ENCODE measurements around the gene SPA17. TPM values are rescaled to one million over a fixed set of nuclear protein-coding genes. Genes with fewer than 3 reads are reported as not detected.

The SPA17 gene
- total RNA-seq, 1 experiment from 2014 or later = 7.3 TPM

DNA sequence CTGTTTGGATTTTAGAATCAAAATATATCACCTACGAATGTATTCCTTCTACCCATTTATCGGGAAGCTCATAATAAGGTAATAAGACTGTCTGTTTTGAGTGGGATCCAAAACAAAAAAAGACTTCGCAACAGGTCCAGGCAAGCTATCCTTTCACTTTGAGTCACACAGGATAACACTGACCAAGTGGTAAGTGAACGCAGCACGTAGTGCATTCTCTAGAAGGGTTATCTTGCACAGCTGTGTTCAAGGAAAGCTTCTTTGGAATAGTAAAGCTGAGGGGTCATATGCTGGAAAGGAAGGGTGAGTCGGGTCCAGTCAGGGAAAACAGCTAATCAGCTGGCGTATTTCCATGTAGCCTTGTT lies 43.7 kb downstream of the SPA17 start:
- in situ Hi-C loops (cut with HindIII; ENCODE audit: low pct_unique_long_range_greater_than_20kb, low sequenced_read_pairs) = no loop called here
- no peak for DNase-seq (ENCODE audit: low read depth)

DNA sequence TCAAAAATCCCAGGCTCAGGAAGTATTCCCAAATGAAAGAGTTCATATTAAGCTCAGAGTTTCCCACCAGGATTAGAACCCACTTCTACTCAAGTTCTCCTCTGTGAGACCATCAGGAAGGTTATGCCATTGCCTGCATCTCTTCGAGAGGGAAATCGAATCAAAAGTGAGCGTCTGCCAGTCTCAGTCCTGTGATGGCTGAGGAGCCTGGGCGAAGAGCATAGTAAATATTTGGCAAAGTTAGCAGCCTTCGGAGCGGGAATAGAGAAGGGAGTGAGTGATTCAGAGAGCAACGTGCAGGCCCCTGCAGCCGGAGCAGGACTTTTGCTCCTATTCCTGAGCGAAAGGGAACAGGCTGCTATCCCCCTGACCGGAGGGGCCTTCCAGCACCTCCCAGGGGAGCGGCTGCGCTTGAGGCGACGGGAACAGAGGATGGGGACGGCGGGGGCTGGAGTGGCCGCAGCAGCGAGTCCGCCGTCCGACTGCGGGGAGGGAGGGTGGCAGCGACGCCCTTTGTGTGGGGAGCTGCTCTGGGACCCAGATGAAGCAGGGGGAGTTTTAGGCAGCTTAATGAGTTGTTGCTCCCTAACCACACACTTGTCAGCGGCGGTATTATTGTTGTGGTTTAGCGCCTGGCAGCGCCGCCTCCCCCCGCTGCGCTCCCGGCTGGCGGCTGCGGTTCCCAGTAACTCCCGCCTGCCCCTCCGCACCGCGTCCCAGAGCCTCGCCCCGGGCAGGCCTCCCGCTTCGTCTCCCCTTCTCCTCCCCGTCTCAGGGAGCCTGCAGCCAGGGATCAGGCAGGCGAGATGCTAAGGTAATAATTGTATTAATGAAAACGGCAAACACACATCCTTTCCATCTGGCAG lies 44.3 kb downstream of the SPA17 start:
- DNase-seq (ENCODE audit: low read depth) = no peak
- in situ Hi-C loops (cut with HindIII; ENCODE audit: low pct_unique_long_range_greater_than_20kb, low sequenced_read_pairs) = no loop called here

DNA sequence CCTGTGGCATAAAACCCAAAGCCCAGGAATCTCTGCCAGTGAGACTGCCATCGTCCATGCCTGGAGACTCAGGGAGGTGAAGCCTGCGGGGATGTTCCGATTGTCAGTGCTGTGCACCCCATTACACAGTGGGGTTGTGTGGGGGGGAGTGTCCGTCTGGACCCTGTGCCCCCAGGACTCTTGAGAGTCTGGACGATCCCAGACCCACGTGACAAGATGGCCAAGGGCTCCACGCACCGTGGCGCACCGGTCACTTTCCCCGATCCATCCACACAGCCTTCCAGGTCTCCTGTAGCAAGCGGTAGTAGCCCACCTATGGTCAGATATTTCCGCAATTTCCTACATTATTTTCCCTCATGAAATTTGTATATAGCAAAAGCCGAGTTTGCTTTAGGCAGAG lies 45.1 kb downstream of the SPA17 start:
- DNase-seq (ENCODE audit: low read depth) = no peak
- in situ Hi-C loops (cut with HindIII; ENCODE audit: low pct_unique_long_range_greater_than_20kb, low sequenced_read_pairs) = no loop called here

GRCh38 chr11:124719534-124719933 lies 45.8 kb downstream of the SPA17 start:
- in situ Hi-C loops (cut with HindIII; ENCODE audit: low pct_unique_long_range_greater_than_20kb, low sequenced_read_pairs) = no loop called here

DNA sequence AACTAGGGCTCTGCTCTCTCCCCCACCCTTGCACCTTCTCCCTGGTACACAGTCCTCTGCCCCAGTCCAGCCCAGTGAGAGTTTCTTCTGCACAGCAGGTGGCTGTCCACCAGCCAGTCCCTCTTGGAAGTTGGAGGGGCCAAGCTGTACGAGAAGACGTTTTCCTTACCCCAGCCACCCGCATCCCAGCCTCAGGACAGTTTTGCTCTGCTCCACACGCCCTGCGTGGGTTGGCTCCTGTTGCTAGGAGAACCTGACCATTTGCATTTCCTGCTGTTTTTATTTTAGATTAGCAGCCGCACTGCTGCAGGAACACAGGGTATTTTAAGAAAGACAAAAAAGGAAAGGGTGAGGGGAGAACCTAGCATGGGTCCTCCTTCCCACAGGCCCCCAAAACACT lies 48.5 kb downstream of the SPA17 start:
- in situ Hi-C loops (cut with HindIII; ENCODE audit: low pct_unique_long_range_greater_than_20kb, low sequenced_read_pairs) = no loop called here
- no peak for DNase-seq (ENCODE audit: low read depth)

More at GRCh38 chr11:124719534-124719933, 45.8 kb downstream of the SPA17 start:
- no peak for DNase-seq (ENCODE audit: low read depth)

GRCh38 chr11:124724979-124725718 lies 51.4 kb downstream of the SPA17 start:
- no peak for DNase-seq (ENCODE audit: low read depth)
- in situ Hi-C loops (cut with HindIII; ENCODE audit: low pct_unique_long_range_greater_than_20kb, low sequenced_read_pairs) = no loop called here

- in situ Hi-C loops (cut with HindIII; ENCODE audit: low pct_unique_long_range_greater_than_20kb, low sequenced_read_pairs) = no loop called here
- DNase-seq (ENCODE audit: low read depth) = no peak
These were observed 52.0 kb downstream of the SPA17 start for GRCh38 chr11:124725719-124726105.

GRCh38 chr11:124727474-124727873 lies 53.8 kb downstream of the SPA17 start:
- in situ Hi-C loops (cut with HindIII; ENCODE audit: low pct_unique_long_range_greater_than_20kb, low sequenced_read_pairs) = no loop called here
- DNase-seq (ENCODE audit: low read depth) = no peak

DNA sequence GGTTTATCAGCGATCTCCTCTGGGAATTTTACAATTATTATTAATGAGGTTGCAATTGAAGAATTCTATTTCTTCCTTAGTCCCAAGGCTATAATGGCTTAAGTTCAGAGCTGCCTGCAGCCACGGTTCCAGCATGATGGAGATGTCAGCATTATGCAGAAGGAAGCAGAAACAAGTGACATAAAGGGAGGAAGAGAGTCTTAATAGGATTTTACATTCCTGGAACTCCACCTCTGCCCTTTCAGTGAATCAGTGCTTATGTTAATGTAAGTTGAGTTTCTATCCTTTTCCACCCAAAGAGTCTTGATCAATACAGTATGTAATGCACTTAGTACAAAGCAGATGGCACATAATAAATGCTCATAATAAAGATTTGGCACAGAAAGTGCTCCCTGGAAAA lies 54.4 kb downstream of the SPA17 start:
- DNase-seq (ENCODE audit: low read depth) = no peak
- in situ Hi-C loops (cut with HindIII; ENCODE audit: low pct_unique_long_range_greater_than_20kb, low sequenced_read_pairs) = no loop called here

DNA sequence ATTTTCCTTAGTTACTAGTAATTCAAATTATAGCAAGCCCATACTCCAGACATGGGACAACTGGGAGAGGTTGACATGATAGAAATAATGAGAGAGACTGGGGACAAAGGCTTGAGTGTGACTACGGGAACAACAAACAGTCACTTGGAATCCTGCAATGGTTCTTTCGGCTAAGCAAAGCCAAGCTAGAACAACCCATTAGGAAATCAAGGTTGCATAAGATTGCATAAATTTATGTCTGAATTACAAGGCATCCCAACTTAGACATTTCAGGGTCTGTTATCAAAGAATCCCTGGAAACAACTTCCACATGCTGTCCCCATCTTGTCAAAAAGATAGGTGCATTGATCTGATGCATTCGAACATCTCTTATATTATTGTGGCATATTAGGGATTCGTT lies 55.9 kb downstream of the SPA17 start:
- DNase-seq (ENCODE audit: low read depth) = no peak
- in situ Hi-C loops (cut with HindIII; ENCODE audit: low pct_unique_long_range_greater_than_20kb, low sequenced_read_pairs) = no loop called here

- in situ Hi-C loops (cut with HindIII; ENCODE audit: low pct_unique_long_range_greater_than_20kb, low sequenced_read_pairs) = no loop called here
- DNase-seq (ENCODE audit: low read depth) = no peak
These were observed 58.5 kb downstream of the SPA17 start for GRCh38 chr11:124732230-124732629.

DNA sequence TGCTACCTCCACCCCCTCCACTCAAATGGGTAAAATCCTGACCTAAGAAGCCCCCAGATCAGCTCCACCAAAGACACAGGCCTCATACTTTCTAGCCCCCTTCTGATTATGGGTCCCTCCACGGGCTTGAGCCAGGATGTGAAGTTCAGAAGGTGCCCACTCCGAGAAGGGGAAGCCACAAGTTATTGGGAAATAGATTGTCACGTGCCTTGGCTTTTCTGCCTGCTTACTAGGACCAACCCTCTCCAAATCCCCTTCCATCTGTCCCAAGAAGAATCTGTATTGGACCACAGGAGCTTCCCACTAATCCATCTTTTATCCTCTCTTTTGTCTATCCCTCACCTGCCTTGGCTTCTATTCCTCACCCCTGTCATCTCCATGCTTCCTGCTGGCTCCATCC lies 63.0 kb downstream of the SPA17 start:
- no peak for DNase-seq (ENCODE audit: low read depth)
- in situ Hi-C loops (cut with HindIII; ENCODE audit: low pct_unique_long_range_greater_than_20kb, low sequenced_read_pairs) = no loop called here

DNA sequence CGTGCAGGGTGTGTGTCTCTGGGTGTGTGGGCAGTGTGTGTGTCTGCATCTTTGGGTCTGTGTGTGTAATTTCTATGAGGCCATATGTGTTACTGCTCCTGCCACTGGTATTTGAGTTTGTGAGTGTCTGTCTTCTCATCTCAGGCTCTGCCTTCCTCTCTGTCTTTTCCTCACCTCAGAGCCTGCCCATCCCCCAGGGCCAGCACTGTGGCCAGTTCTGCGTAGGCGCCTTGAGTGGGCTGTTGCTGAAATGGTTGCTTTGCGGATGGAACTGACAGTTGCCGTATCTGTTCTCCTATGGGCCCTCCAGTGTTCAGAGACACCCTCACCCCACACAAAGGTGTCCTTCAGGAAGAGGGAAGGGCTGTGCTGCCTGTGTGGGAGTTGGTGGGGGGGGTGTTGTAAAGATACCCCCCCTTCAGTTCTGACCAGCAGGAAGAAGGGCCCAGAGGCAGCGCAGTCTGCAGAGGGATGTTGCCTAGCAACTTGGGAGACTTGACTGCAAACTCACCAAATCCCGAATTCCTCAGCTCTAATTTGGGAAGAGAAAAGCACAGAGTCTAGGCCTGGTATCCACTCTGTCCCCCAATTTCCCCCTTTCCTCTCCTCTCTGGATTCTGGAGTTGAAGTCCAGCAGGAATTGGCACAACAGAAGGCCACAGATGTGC lies 64.1 kb downstream of the SPA17 start:
- DNase-seq (ENCODE audit: low read depth) = no peak
- in situ Hi-C loops (cut with HindIII; ENCODE audit: low pct_unique_long_range_greater_than_20kb, low sequenced_read_pairs) = no loop called here

GRCh38 chr11:124738713-124739478 lies 65.2 kb downstream of the SPA17 start:
- DNase-seq (ENCODE audit: low read depth) = no peak
- in situ Hi-C loops (cut with HindIII; ENCODE audit: low pct_unique_long_range_greater_than_20kb, low sequenced_read_pairs) = no loop called here

GRCh38 chr11:124739479-124740276 lies 66.0 kb downstream of the SPA17 start, which contains the start of gene NRGN:
Gene NRGN (plus strand): TSS chr11:124739942. CDS start chr11:124740085, 143 bp downstream.
- in situ Hi-C loops (cut with HindIII; ENCODE audit: low pct_unique_long_range_greater_than_20kb, low sequenced_read_pairs) = no loop called here
- DNase-seq (ENCODE audit: low read depth) = peak; percentile 74

DNA sequence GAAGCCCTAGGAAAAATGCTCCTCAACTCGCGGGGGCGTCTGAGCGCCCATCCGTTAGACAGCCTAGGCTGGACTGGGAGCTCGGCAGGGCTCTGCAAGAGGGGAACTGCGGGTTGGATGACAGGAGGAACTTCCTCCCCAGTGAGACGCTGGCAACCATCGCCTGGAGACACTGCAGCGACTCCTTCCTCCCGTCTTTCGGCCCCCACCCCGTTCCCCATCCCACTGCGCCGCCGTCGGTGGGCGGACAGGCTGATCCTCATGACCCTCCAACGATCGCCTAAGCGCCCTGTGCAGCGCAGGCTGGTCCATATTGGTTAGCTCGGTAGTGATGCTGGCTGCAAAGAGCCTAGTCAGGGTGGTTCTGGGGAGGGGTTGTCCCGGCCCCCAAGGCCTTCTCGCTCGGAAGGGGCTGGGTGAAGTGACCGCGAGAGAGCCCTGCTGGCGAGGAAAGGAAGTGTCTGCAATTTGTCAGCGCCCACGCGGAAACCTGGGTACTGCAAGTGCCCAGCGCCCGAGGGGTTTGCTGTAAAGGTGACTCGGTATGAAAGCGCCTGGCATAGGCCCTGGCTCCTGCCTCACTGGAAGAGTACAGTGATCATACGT lies 66.7 kb downstream of the SPA17 start:
- in situ Hi-C loops (cut with HindIII; ENCODE audit: low pct_unique_long_range_greater_than_20kb, low sequenced_read_pairs) = no loop called here
- peak; percentile 25 for DNase-seq (ENCODE audit: low read depth)

DNA sequence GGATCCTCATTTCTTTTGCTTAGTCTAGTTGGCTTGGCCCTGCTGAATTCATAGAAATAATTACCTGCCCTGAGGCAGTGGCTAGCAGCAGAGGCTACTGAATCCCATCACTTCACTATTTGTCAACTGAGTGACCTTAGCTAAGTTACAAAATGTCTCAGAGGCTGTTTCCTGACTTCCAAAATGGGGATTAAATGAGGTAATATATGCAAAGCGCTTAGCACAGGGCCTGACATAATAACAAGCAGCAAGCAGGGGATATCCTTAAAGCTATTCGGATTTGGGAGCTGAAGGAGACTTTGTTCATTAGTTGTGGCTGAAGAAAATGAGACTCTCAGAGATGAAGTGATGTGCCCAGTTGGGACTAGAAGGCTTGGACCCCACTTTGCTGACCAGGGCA lies 68.9 kb downstream of the SPA17 start:
- no peak for DNase-seq (ENCODE audit: low read depth)
- in situ Hi-C loops (cut with HindIII; ENCODE audit: low pct_unique_long_range_greater_than_20kb, low sequenced_read_pairs) = no loop called here
